ENCODE data around the gene RAD51C. TPM values are rescaled to one million over a fixed set of nuclear protein-coding genes. Genes with fewer than 3 reads are reported as not detected.
"Not testable (repeated sequence)": the region's sequence is repeated elsewhere in the genome, so short reads cannot be mapped to it uniquely, and the experiment has no call there.

RAD51C gene
- total and polyA plus RNA-seq, 5 donors, result 30.4 to 41.6 (median 36.0) TPM

DNA sequence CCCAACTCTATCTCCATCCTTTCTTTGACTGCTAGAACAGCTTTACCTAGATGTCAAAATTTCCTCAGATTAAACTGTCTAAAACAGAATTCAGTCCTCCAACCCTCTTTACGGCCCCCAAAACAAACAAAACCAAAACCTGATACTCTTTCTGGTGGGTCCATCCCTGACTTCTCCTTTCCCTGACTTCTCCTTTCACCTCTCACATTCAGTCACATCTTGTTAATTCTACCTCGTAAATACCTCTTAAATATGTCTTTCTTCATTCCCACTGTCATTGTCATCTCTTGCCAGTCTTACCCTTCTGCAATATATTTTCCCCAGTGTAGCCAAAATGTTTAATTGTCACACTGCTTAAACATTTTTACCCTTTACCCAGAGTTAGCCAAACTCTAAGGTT lies 67.8 kb downstream of the RAD51C start:
- no peak for DNase-seq
- no peak for ATAC-seq
- H3K4me1 ChIP-seq (ENCODE audit: control insufficient read depth, insufficient read depth, low read length), result no peaks in the 10 kb centered on the region
- H3K27me3 ChIP-seq (ENCODE audit: control insufficient read depth, insufficient read depth), result no peaks in the 10 kb centered on the region
- H3K9me3 ChIP-seq (ENCODE audit: control insufficient read depth, low read length), result no peaks in the 10 kb centered on the region
- no peak overlapping the region for H3K4me3 ChIP-seq (ENCODE audit: low read length)
- 79% methylated on average over 2 of the region's 2 CpGs for WGBS
- intact Hi-C loops (cut with DNase I), result no loop called here
- H3K27ac ChIP-seq (ENCODE audit: low read length), result no peak overlapping the region

DNA sequence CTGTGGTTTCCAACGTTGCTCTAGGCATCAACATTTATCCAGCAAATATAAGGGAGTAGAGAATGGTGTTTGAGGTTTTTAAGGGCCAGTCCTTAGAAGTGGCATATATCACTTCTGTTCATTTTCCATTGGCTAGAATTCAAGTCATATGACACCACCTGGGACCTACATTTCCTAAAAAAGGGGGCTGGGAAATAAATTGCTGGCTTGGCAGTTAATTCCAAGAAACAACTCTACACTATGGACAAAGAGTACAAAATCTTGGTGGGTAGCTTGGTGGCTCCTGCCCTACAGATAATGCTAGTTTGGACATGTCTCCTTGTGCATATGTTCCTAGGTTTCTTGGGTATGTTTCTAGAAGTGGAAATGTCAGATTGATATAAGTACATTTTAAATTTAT lies 70.9 kb downstream of the RAD51C start:
- intact Hi-C loops (cut with DNase I), result no loop called here
- no peaks in the 10 kb centered on the region for H3K27me3 ChIP-seq (ENCODE audit: control insufficient read depth, insufficient read depth)
- no peaks in the 10 kb centered on the region for H3K4me1 ChIP-seq (ENCODE audit: control insufficient read depth, insufficient read depth, low read length)
- ATAC-seq, result no peak
- H3K9me3 ChIP-seq (ENCODE audit: control insufficient read depth, low read length), result no peaks in the 10 kb centered on the region
- no peak for DNase-seq
- no peak overlapping the region for H3K4me3 ChIP-seq (ENCODE audit: low read length)
- 52% methylated on average over 1 of the region's 1 CpG for WGBS
- no peak overlapping the region for H3K27ac ChIP-seq (ENCODE audit: low read length)

DNA sequence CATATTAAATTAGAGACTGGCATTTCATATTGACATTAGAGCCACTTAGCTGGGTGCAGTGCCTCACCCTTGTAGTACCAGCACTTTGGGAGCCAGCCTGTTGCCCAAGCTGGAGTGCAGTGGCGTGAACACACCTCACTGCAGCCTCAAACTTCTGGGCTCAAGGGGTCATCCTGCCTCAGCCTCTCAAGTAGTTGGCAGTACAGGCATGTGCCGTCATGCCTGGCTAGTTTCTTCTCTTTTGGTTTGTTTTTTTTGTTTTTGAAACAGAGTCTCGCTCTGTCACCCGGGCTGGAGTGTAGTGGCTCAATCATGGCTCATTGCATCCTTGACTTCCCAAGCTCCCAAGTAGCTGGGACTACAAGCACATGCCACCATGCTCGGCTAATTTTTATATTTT lies 72.0 kb downstream of the RAD51C start:
- DNase-seq, result no peak
- Histone ChIP-seq H3K4me1 (ENCODE audit: control insufficient read depth, insufficient read depth, low read length) (no peaks in the 10 kb centered on the region), H3K9me3 (ENCODE audit: control insufficient read depth, low read length) (no peaks in the 10 kb centered on the region), H3K4me3 (ENCODE audit: low read length) (no peak overlapping the region), H3K27me3 (ENCODE audit: control insufficient read depth, insufficient read depth) (no peaks in the 10 kb centered on the region), H3K27ac (ENCODE audit: low read length) (no peak overlapping the region)
- no peak for ATAC-seq
- intact Hi-C loops (cut with DNase I), result no loop called here
- WGBS, result 77% methylated on average over 5 of the region's 5 CpGs

DNA sequence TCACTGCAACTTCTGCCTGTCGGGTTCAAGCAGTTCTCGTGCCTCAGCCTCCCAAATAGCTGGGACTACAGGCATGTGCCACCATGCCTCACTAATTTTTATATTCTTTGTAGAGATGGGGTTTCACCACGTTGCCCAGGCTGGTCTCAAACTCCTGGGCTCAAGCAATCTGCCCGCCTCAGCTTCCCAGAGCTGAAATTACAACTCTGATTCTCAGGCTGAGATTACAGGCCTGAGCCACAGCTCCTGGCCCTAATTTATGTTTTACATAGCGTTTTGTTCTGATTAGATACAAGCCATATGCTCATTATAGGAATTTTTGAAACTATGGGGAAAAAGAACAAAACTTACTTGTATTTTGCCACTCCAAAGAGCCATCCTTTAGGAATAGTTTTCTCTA lies 86.1 kb downstream of the RAD51C start:
- 68% methylated on average over 5 of the region's 5 CpGs for WGBS
- H3K4me1 ChIP-seq (ENCODE audit: control insufficient read depth, insufficient read depth, low read length); H3K4me3 ChIP-seq (ENCODE audit: low read length); H3K27me3 ChIP-seq (ENCODE audit: control insufficient read depth, insufficient read depth); H3K9me3 ChIP-seq (ENCODE audit: control insufficient read depth, low read length); intact Hi-C loops (cut with DNase I); H3K27ac ChIP-seq (ENCODE audit: low read length); ATAC-seq; DNase-seq: not testable (repeated sequence)

DNA sequence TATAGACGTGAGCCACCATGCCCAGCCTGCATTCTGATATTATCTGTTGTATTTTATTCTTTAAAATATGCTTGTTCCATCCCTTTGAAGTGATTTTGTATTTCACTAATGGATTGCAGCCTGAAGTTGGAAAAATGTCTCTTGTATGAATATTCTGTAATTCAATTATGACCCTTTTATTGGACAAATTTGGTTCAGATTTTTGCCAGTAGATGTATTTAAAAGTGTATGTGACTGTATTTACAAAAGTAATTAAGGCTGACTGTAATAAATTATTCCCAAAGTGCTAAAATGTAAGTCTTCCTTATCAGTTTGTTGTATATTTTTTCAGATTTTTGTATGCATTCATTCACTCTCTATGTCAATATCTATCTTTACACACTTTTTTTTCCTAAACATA lies 87.0 kb downstream of the RAD51C start:
- Histone ChIP-seq H3K4me3 (ENCODE audit: low read length) (no peak overlapping the region), H3K27me3 (ENCODE audit: control insufficient read depth, insufficient read depth) (no peaks in the 10 kb centered on the region), H3K27ac (ENCODE audit: low read length) (no peak overlapping the region), H3K4me1 (ENCODE audit: control insufficient read depth, insufficient read depth, low read length) (no peaks in the 10 kb centered on the region), H3K9me3 (ENCODE audit: control insufficient read depth, low read length) (no peaks in the 10 kb centered on the region)
- DNase-seq (no peak), ATAC-seq (no peak)
- WGBS, result 42% methylated on average over 1 of the region's 1 CpG
- intact Hi-C loops (cut with DNase I), result no loop called here

DNA sequence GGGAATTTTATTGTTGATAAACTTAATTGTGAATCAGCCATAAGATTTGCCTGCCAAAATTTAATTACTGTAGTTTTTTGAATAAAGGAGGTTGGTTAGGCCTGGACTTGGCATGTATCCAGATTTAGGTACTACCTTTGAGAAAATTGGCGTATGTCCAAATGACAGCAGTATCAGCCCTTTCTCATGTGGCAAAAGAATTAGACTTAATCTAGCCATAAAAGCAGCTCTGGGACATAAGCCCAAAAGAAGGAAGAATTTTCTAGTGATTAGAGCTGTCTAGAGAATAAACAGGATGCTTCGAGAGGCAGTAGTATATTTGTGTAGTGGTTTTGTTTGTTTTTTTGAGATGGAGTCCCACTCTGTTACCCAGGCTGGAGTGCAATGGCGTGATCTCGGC lies 91.0 kb downstream of the RAD51C start:
- no peak overlapping the region for H3K4me3 ChIP-seq (ENCODE audit: low read length)
- H3K4me1 ChIP-seq (ENCODE audit: control insufficient read depth, insufficient read depth, low read length), result peaks cover 2% of the 10 kb centered on the region
- H3K27ac ChIP-seq (ENCODE audit: low read length), result no peak overlapping the region
- DNase-seq (no peak), ATAC-seq (no peak)
- 53% methylated on average over 4 of the region's 4 CpGs for WGBS
- H3K27me3 ChIP-seq (ENCODE audit: control insufficient read depth, insufficient read depth), result no peaks in the 10 kb centered on the region
- H3K9me3 ChIP-seq (ENCODE audit: control insufficient read depth, low read length), result no peaks in the 10 kb centered on the region
- intact Hi-C loops (cut with DNase I), result no loop called here

DNA sequence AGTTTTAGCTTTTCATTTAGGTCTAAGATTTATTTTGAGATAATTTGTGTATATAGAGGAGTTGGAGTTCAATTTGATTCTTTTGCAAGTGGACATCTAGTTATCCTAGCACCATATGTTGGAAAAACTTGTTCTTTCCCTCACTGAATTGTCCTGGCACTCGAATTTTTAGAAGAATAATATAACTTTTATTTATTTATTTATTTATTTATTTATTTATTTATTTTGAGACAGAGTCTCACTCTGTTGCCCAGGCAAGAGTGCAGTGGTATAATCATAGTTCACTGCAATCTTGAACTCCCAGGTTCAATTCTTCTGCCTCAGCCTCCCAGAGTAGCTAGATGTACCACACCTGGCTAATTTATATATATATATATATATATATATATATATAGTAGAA lies 92.7 kb downstream of the RAD51C start:
- ATAC-seq, result no peak
- no peak overlapping the region for H3K4me3 ChIP-seq (ENCODE audit: low read length)
- intact Hi-C loops (cut with DNase I), result no loop called here
- H3K9me3 ChIP-seq (ENCODE audit: control insufficient read depth, low read length), result no peaks in the 10 kb centered on the region
- H3K4me1 ChIP-seq (ENCODE audit: control insufficient read depth, insufficient read depth, low read length), result peaks cover 2% of the 10 kb centered on the region
- no peak overlapping the region for H3K27ac ChIP-seq (ENCODE audit: low read length)
- no peaks in the 10 kb centered on the region for H3K27me3 ChIP-seq (ENCODE audit: control insufficient read depth, insufficient read depth)
- WGBS, result 38% methylated on average over 1 of the region's 1 CpG
- DNase-seq, result no peak

Other genes with a start within 250 kb of the RAD51C start
- under 1 TPM in 3 of 4 donors, not detected in 1; 0.06 to 0.23 (median 0.08) TPM for gene HSF5, start 204.2 kb upstream of the RAD51C start, total RNA-seq
- gene HSF5, start 204.2 kb upstream of the RAD51C start, polyA plus RNA-seq, result 0.02 TPM
- gene MTMR4, start 178.0 kb upstream of the RAD51C start, total RNA-seq, result 10 to 100 TPM; 11.5 to 26.5 (median 23.5) TPM
- 8.5 TPM for gene MTMR4, start 178.0 kb upstream of the RAD51C start, polyA plus RNA-seq
- gene TEX14, start 557 bp upstream of the RAD51C start, total RNA-seq, result under 1 TPM in 3 of 4 donors, not detected in 1; 0.15 to 0.57 (median 0.20) TPM
- gene TEX14, start 557 bp upstream of the RAD51C start, polyA plus RNA-seq, result 0.27 TPM
- gene PPM1E, start 63.3 kb downstream of the RAD51C start, total RNA-seq, result 1 to 10 TPM in 3 of 4 donors, under 1 TPM in 1; 0.78 to 2.6 (median 2.3) TPM
- gene PPM1E, start 63.3 kb downstream of the RAD51C start, polyA plus RNA-seq, result 1.3 TPM

Measured in right cardiac atrium (tissue), 5 donors.